ENCODE results near the gene RANGRF.
A peak's percentile ranks its signal among the peaks of the same experiment; 100 is the strongest.

Gene RANGRF

GRCh38 chr17:8274816-8275215 is 13.7 kb upstream of the RANGRF start:
- DNase-seq: no peak

DNA sequence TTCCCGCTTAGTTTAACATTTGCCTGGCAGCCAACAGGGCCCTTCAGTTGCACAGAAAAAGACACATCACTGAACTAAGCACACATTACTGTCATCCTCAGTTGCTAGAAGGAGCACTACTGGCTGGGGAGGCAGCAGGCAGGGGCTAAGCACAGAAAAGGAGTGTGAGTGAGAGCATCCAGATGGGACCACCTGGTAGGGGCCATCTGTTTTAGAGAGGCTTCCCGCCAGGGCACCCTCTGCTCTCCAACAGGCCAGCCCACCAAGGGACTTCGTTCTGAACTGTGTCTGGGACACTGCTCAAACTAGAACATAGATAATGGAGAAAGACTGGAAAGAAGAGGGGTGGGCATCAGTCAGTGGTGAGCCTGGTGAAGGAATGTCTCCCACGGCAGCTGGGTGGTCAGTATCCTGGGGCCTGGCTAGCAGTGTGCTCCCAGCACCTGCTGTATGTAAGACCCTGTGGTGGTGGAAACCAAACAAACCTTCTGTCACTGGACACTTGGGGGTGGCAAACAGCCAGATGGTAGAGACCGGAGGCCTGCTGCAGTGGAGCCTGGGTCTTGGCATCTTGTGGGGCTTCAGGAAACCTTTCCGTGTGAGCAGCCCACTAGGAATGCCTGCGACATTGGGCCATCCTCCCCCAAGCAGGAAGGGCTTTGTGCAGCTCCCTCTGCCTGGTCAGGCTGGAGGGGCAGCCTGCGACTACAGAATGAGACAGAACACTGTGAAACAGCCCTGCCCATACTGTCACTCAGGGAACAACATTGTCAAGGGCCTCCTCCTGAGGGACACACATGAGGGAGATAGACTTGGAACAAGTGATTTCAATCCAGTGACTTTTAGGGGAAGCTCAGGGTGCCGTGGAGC is 12.8 kb upstream of the RANGRF start:
- no peak for DNase-seq

- peak; percentile 63 for DNase-seq
Observed at GRCh38 chr17:8277317-8277716, 11.2 kb upstream of the RANGRF start.

GRCh38 chr17:8282345-8282744 is 6.1 kb upstream of the RANGRF start:
- no peak for DNase-seq

DNA sequence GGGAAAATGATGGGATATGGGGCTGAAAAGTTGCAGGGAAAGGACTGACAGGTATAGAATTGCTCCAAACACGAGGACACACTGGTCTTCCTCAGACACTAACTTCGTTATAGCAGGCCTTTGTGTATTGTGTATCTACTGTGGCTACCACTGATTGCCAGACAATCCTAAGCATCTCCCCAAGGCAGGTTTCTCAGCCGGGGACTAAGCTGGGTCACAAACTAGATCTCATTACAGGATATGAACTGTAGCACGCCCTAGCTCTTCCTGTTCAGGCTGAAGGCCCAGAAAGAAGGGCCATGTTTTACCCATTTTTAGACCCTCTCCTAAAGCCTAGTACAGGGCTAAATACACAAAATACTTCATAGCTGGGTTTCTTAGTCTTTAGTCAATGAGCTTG is 5.1 kb upstream of the RANGRF start:
- no peak for DNase-seq

GRCh38 chr17:8284126-8284525 is 4.3 kb upstream of the RANGRF start:
- DNase-seq: no peak

DNA sequence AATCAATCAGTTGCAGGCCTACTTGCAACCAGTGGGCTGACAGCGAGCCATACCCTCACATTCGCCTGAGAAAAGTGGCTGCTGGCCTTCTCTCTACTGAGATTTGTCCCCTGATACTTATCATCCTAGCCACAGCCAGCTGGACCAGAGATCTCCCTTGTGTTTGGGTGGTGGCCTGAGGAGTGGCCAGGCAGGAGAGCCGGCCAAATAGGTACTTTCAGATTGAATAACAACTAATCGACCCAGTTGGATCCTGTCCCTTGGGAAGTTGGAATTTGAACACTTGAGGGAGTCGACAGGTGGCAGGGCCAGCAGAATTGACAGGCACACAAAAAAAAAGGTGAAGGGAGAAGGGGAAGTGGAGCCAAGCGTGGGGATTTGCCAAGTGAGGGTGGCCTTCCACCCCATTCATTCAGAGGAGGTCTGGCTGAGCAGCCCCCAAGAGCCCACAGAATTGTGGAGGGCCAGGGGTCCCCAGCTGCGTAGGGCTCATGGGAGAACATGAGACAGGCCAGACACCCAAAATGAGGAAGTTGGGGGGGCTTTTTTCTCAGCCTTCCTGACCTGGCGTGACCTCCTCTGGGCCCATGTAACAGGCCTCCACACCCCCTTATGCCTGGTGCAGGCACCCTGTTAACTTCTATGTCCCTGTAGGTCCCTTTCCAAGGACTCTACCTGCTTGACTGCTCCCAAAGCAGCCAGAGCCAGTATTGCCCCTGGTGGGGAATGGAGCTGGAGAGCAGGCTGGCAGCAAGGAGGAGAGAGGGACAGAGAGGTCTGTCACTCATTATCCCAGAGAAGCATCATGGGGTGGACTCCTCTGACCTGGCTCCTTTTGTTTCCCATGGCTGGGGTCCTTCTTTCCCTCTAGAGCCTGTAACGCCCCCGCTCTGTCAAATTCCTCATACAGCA is 2.9 kb upstream of the RANGRF start:
- DNase-seq: peak; percentile 52

GRCh38 chr17:8287651-8288335 is 677 bp upstream of the RANGRF start:
- no peak for DNase-seq

DNA sequence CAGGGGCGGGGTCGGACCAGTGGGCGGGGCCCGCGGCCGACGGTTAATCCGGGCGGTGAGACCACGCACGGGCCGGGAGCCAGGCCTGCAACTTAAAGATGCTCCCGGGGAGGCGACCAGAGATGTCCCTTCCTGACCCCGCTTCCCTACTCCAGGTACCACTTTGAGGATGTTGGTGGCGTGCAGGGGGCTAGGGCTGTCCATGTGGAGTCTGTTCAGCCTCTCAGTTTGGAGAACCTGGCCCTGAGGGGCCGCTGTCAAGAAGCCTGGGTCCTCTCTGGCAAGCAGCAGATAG is 580 bp downstream of the RANGRF start:
- peak; percentile 53 for DNase-seq

DNA sequence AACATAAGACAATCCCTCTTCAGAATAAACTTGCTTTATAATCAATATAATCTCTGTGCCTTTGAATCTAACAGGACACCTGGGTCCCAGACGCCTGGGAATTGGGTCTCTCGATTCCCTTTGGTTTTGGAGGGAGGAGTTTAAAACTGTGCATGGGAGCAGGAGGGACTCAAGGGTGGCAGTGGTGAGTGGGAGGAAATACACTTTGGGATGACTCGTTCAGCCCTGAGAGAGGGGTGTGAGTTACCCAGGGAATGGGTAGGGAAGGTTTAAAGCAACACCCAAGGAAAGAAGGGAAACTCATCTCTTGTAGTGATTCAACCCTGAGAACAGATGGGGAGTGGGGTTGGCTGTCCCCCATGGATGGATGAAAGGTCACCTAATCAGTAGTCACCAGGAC is 1.6 kb downstream of the RANGRF start:
- DNase-seq: no peak

DNA sequence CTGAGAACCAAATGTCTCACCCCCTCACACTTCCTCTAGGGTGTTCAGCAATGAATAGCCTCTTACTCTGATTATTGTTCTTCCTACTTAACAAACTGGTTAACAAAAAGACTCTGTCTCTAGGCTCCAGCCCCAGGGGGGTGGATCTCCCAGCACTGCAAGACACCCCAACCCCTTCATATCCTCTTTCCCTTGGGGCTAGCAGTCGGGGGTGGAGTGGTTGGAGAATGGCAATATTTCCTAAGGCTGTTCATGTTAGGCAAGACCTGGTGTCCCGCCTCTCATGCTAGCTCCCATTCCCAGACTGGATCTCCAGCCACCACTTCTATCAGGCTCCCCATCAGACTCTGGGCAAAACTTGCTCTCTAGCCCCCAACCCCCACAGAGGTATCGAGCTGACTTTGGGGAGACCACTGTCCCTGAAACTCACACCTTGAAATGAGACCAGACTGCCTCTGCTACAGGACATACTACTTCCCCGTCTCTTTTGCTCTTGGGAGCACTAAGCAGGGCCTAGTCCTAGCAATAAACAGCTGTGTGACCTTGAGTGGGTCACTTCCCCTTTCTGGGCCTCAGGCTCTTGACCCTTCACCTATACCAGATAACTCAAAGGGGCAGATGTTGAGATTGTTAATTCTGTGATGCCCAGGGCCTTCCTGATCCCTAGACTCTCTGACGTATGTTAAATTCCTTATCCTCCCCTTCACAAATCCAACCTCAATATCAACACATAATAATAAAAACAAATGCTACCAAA is 4.3 kb downstream of the RANGRF start:
- peak; percentile 75 for DNase-seq

DNA sequence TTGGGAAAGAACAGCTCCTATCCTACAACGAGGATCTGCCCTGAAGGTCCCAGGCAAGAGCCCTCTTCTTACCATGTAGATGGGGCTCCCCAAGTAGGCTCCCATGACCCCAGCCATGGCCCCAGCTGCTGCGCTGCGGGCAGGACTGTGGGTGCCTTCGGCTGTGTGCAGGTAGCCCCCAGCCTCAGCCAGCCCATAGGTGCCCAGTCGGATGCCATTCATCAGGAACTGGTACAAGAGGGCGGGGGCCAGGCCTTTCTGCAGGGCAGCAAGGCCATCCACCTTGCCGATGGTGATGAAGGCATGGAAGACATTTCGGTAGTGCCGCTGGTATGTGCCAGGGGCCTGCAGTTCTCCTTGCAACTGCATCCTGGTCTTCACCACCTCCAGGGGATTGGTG is 5.9 kb downstream of the RANGRF start:
- no peak for DNase-seq

DNA sequence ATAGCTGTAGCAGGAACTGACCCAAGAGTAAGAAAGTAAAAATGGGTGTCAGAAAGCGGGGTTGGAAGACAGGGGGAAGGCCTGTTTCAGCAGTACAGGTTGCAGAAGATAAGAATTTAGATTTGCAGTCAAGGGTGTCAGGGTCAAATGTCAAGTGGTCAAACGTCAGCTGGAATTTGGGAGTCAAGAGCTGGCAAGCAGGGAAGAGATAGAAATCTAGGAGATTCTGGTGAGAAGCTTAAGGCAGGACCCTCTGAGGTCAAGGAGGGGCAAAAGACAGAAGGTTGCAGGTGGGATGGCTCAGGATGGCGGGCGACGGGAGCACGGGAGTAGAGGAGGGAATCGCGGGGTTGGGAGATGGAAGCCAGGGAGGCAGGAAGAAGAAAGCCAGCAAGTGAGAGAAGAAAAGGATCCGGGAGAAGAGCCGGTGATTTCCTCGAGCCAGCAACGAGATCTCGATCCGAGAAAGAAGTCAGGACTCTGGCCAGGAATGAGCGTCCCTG is 6.4 kb downstream of the RANGRF start:
- DNase-seq: no peak

GRCh38 chr17:8300226-8300625 is 11.8 kb downstream of the RANGRF start:
- no peak for DNase-seq

GRCh38 chr17:8300627-8301242 is 12.3 kb downstream of the RANGRF start:
- peak; percentile 49 for DNase-seq

DNA sequence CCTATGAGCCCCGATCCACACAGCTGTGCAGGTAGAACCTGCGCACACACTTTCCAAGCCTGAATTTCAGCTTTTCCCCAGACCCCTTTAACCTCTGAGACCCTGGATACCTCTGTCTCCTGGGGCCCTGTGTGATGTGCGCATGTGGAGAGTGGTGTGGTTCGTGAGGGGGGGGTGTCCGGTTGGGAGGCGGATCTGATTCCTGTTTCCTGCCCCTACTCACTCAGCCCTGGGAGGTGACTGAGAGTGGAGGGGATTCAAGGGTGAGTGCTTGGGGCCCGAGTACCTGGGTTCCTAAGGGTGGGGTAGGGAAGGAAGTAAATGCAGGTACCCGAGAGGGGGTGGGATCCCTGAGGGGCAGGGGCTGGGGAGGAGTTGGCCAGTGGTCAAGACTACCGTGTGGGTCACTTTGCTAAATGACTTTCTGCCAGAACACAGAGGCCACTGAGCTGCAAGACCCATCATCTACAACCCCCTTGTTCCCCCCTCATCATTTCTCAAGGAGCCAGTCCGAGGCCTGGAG is 22.2 kb downstream of the RANGRF start:
- DNase-seq: no peak

GRCh38 chr17:8311131-8311790 is 22.8 kb downstream of the RANGRF start:
- DNase-seq: no peak

DNA sequence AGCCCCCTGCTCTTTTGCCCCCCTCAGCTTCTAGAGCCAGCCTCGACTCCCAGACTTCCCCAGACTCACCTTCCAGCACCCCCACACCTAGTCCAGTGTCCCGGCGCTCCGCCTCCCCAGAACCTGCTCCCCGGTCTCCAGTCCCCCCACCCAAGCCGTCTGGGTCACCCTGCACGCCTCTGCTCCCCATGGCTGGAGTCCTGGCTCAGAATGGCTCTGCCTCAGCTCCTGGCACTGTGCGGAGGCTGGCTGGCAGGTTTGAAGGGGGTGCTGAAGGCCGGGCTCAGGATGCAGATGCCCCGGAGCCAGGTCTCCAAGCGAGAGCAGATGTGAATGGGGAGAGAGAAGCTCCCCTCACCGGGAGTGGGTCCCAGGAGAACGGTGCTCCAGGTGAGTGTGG is 23.8 kb downstream of the RANGRF start:
- no peak for DNase-seq

GRCh38 chr17:8312726-8313600 is 24.5 kb downstream of the RANGRF start:
- no peak for DNase-seq

Measured in MV-4-11 (cell line).